K562 (cell line): ENCODE data around the gene SETD3.

ENCODE experiments used
- POLR2AphosphoS5 ChIP-seq: IDR thresholded peaks from 2 replicates; pipeline ENCODE4 v1.6.1; 2011; ENCODE audit warnings: mild to moderate bottlenecking, low read depth, low read length, moderate library complexity; ENCODE audit not compliant: control insufficient read depth, insufficient read depth
- RCOR1 ChIP-seq, 2 experiments: IDR thresholded peaks; 2 replicates each; pipeline ENCODE4 v1.6.1; 2012; ENCODE audit warnings: low read depth in 2 of 2, low read length in 2 of 2, borderline replicate concordance in 1 of 2, improper control_type of control experiment in 1 of 2
- SMAD4 ChIP-seq: fragments of 250-450 bp; sonication (Bioruptor Pico); conservative IDR thresholded peaks from 2 replicates; pipeline ENCODE4 v1.8.0; 2021; ENCODE audit warnings: inconsistent platforms, mild to moderate bottlenecking, moderate library complexity
- ZNF134 ChIP-seq: fragments of 250-450 bp; sonication (Bioruptor Pico); conservative IDR thresholded peaks from 2 replicates; pipeline ENCODE4 v1.4.0; 2020
- ZNF445 ChIP-seq: fragments of 250-450 bp; sonication (Bioruptor Pico); IDR thresholded peaks from 2 replicates; pipeline ENCODE4 v1.4.0; 2020; ENCODE audit warnings: low read depth, mild to moderate bottlenecking, moderate library complexity
- TF ChIP-seq, protein P1 (sequence below), 3 experiments: IDR thresholded peaks in 2 of 3; conservative IDR thresholded peaks in 1 of 3; 2 replicates each; pipeline ENCODE4 v1.5.1; 2011 to 2012; ENCODE audit warnings: low read length in 3 of 3, mild to moderate bottlenecking in 3 of 3, control low read depth in 2 of 3, improper control_type of control experiment in 1 of 3, inconsistent platforms in 1 of 3, low read depth in 1 of 3, mixed read lengths in 1 of 3, moderate library complexity in 1 of 3; ENCODE audit not compliant: insufficient read depth in 2 of 3

DNA sequence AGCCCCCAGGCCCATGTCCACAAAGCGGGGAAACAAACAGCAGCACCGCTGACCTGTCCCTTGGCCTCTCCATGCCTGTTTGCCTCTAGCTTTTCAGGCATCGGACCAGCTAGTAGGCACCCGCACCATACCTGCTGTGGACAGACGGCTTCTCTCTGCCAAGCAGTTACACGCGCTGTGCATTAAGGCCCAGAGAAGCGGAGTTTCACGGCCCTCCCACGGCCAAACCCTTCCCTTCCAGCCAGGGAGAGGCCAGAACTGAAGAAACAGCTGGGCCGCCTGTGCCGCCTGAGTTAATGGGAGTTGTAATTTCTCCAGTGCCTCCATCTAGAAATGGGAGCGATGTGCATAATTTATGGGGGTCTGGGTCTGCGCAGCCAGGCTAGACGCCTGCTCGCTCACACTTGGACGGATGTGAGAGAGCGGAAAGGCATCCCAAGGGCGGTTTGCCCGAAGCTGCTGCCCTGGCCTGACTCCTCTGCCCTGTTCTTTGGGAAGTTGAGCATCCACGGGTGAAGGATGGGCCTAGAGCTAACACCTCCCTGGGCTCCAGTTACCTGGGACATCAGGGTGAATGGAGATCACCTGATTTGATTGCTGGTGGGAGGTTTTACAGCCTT, 119.0 kb downstream of the SETD3 start:
- no peak for TF ChIP-seq SMAD4 (CRISPR knock-in tag)
- no peak for TF ChIP-seq ZNF134 (CRISPR knock-in tag)
- TF ChIP-seq, protein P1, sequence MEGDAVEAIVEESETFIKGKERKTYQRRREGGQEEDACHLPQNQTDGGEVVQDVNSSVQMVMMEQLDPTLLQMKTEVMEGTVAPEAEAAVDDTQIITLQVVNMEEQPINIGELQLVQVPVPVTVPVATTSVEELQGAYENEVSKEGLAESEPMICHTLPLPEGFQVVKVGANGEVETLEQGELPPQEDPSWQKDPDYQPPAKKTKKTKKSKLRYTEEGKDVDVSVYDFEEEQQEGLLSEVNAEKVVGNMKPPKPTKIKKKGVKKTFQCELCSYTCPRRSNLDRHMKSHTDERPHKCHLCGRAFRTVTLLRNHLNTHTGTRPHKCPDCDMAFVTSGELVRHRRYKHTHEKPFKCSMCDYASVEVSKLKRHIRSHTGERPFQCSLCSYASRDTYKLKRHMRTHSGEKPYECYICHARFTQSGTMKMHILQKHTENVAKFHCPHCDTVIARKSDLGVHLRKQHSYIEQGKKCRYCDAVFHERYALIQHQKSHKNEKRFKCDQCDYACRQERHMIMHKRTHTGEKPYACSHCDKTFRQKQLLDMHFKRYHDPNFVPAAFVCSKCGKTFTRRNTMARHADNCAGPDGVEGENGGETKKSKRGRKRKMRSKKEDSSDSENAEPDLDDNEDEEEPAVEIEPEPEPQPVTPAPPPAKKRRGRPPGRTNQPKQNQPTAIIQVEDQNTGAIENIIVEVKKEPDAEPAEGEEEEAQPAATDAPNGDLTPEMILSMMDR (IDR thresholded peaks at IDR 0.05 in 2 of 3, conservative IDR thresholded peaks at IDR 0.05 in 1 of 3; ENCODE audit: insufficient read depth in 2 of 3, low read depth in 1 of 3, low read length in 3 of 3): no peak
- TF ChIP-seq POLR2AphosphoS5: no peak
- no peak for TF ChIP-seq ZNF445
- no peak for TF ChIP-seq RCOR1 (IDR thresholded peaks at IDR 0.05; ENCODE audit: borderline replicate concordance in 1 of 2, low read depth in 2 of 2, low read length in 2 of 2)
